Neutrophil (primary cell): Measurements from ENCODE around the gene NPTX1.

Source experiments
- H3K27ac ChIP-seq: fragments of 200-600 bp; sonication (generic); 2 replicates; pipeline ENCODE4 v1.5.1; 2016; ENCODE audit warnings: mild to moderate bottlenecking, moderate library complexity
- H3K27me3 ChIP-seq: fragments of 200-600 bp; sonication (generic); 2 replicates; pipeline ENCODE4 v1.6.0; 2016; ENCODE audit warnings: mild to moderate bottlenecking
- H3K36me3 ChIP-seq: fragments of 200-600 bp; sonication (generic); 2 replicates; pipeline ENCODE4 v1.5.1; 2017
- H3K4me1 ChIP-seq, 2 experiments: fragments of 200-600 bp in 1 of 2; sonication (generic) in 1 of 2; 1 replicate in 1 of 2; 2 replicates in 1 of 2; pipeline versions ENCODE4 v1.5.1 to v1.6.1; 2013 to 2016; ENCODE audit warnings: low read depth in 1 of 2, low read length in 1 of 2, mild to moderate bottlenecking in 1 of 2, moderate library complexity in 1 of 2; ENCODE audit not compliant: control insufficient read depth in 1 of 2, insufficient read depth in 1 of 2
- H3K4me3 ChIP-seq, 2 experiments: fragments of 200-600 bp in 1 of 2; sonication (generic) in 1 of 2; 1 replicate in 1 of 2; 2 replicates in 1 of 2; pipeline ENCODE4 v1.5.1; 2013 to 2016; ENCODE audit warnings: low read depth in 1 of 2, low read length in 1 of 2, mild to moderate bottlenecking in 1 of 2, moderate library complexity in 1 of 2
- H3K9me3 ChIP-seq: fragments of 200-600 bp; sonication (generic); 2 replicates; pipeline ENCODE4 v1.5.1; 2016
- TF ChIP-seq, protein P1 (sequence below): fragments of 200-600 bp; sonication (generic); IDR thresholded peaks from 2 replicates; pipeline ENCODE4 v1.5.1; 2016; ENCODE audit warnings: antibody characterized with exemption

NPTX1 gene

GRCh38 chr17:80441598-80442322 is 34.6 kb downstream of the NPTX1 start:
- H3K4me3 ChIP-seq = no peak overlapping the region
- H3K27me3 ChIP-seq = peaks cover 6% of the 10 kb centered on the region
- H3K36me3 ChIP-seq = no peaks in the 10 kb centered on the region
- no peaks in the 10 kb centered on the region for H3K9me3 ChIP-seq
- H3K27ac ChIP-seq = no peak overlapping the region
- TF ChIP-seq, protein P1, sequence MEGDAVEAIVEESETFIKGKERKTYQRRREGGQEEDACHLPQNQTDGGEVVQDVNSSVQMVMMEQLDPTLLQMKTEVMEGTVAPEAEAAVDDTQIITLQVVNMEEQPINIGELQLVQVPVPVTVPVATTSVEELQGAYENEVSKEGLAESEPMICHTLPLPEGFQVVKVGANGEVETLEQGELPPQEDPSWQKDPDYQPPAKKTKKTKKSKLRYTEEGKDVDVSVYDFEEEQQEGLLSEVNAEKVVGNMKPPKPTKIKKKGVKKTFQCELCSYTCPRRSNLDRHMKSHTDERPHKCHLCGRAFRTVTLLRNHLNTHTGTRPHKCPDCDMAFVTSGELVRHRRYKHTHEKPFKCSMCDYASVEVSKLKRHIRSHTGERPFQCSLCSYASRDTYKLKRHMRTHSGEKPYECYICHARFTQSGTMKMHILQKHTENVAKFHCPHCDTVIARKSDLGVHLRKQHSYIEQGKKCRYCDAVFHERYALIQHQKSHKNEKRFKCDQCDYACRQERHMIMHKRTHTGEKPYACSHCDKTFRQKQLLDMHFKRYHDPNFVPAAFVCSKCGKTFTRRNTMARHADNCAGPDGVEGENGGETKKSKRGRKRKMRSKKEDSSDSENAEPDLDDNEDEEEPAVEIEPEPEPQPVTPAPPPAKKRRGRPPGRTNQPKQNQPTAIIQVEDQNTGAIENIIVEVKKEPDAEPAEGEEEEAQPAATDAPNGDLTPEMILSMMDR = no peak
- no peaks in the 10 kb centered on the region for H3K4me1 ChIP-seq

GRCh38 chr17:80441133-80441578 is 35.3 kb downstream of the NPTX1 start:
- Histone ChIP-seq H3K9me3 (no peaks in the 10 kb centered on the region), H3K36me3 (no peaks in the 10 kb centered on the region), H3K27me3 (peaks cover 6% of the 10 kb centered on the region), H3K27ac (no peak overlapping the region), H3K4me3 (no peak overlapping the region), H3K4me1 (no peaks in the 10 kb centered on the region)
- TF ChIP-seq, protein P1 = no peak

GRCh38 chr17:80439499-80439898 is 36.9 kb downstream of the NPTX1 start:
- Histone ChIP-seq H3K4me1 (no peaks in the 10 kb centered on the region), H3K4me3 (no peak overlapping the region), H3K27ac (no peak overlapping the region), H3K9me3 (no peaks in the 10 kb centered on the region), H3K36me3 (no peaks in the 10 kb centered on the region), H3K27me3 (peaks cover 6% of the 10 kb centered on the region)
- TF ChIP-seq, protein P1 = no peak

DNA sequence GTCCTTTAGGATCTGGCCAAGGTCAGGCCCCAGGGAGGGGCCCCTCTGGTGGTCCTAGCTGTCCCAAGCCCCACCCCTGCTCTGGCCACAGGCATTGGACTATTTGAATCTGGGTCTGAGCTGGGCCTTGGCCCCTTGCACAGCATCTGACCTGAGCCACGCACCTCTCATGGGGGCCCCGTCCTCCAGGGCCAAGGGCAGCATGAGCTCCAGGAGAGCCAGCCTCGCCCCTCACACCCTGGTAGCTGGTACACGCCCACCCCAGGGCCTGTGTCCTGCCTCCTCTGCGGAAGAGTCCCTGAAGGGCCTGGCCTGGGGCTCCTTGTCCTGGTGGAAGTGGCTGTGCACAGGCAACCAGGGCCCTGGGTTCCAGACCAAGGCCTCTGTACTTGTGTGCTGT is 37.6 kb downstream of the NPTX1 start:
- TF ChIP-seq, protein P1 = no peak
- H3K27me3 ChIP-seq = peaks cover 6% of the 10 kb centered on the region
- no peaks in the 10 kb centered on the region for H3K9me3 ChIP-seq
- H3K4me3 ChIP-seq = no peak overlapping the region
- H3K36me3 ChIP-seq = no peaks in the 10 kb centered on the region
- H3K4me1 ChIP-seq = no peaks in the 10 kb centered on the region
- no peak overlapping the region for H3K27ac ChIP-seq

GRCh38 chr17:80437532-80437931 is 38.9 kb downstream of the NPTX1 start:
- H3K9me3 ChIP-seq = no peaks in the 10 kb centered on the region
- TF ChIP-seq, protein P1 = no peak

More at GRCh38 chr17:80437532-80437931, 38.9 kb downstream of the NPTX1 start:
- Histone ChIP-seq H3K27ac (no peak overlapping the region), H3K4me1 (no peaks in the 10 kb centered on the region), H3K27me3 (no peaks in the 10 kb centered on the region), H3K4me3 (no peak overlapping the region), H3K36me3 (no peaks in the 10 kb centered on the region)
